Measurements from ENCODE around the gene PLB1.

GRCh38 chr2:28471214-28471613, 24.6 kb upstream of the PLB1 start:
- TF ChIP-seq CTCF (conservative IDR thresholded peaks at IDR 0.05; ENCODE audit: low read depth, low read length) = no peak
- no peak for TF ChIP-seq EZH2 (IDR thresholded peaks at IDR 0.05; ENCODE audit: low read length, unreplicated experiment)
